IPS-18a (cell line): ENCODE data around the gene UTP15.

ENCODE experiments used
- H3K27ac ChIP-seq: one replicate; pipeline ENCODE4 v1.5.1; 2013; ENCODE audit warnings: low read length
- H3K27me3 ChIP-seq: one replicate; pipeline ENCODE4 v1.6.1; 2013; ENCODE audit warnings: mild to moderate bottlenecking, low read length; ENCODE audit not compliant: control insufficient read depth, insufficient read depth
- H3K36me3 ChIP-seq: one replicate; pipeline ENCODE4 v1.6.1; 2013; ENCODE audit warnings: low read depth, low read length; ENCODE audit not compliant: control insufficient read depth
- H3K4me1 ChIP-seq: one replicate; pipeline ENCODE4 v1.6.1; 2013; ENCODE audit warnings: low read depth, low read length; ENCODE audit not compliant: control insufficient read depth
- H3K4me3 ChIP-seq: one replicate; pipeline ENCODE4 v1.5.1; 2013; ENCODE audit warnings: low read length
- H3K9ac ChIP-seq: one replicate; pipeline ENCODE4 v1.6.1; 2013; ENCODE audit warnings: mild to moderate bottlenecking, low read length, moderate library complexity
- H3K9me3 ChIP-seq: one replicate; pipeline ENCODE4 v1.6.1; 2013; ENCODE audit warnings: low read depth, low read length; ENCODE audit not compliant: control insufficient read depth

The UTP15 gene

DNA sequence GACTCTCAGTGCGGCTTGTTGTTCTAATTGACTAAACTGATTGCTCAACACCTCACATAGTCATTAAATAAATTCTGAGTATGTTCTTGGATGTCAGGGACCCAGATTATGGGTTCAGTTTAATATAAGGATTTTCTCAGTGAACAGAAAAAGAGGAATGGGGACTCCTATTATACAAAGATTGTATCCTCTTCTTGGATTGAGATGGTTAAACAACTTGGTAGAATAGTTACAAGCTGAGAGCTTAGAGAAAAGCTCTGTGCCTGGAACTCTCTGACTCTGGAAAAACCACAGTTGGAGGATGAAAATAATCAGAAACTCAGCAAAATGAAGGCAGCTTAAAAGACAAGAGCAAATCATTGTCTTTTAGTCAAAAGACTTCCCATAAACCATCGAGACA, 30.6 kb upstream of the UTP15 start:
- Histone ChIP-seq H3K9ac (no peak overlapping the region), H3K9me3 (peaks cover 5% of the 10 kb centered on the region), H3K4me1 (no peaks in the 10 kb centered on the region), H3K36me3 (no peaks in the 10 kb centered on the region), H3K27me3 (no peaks in the 10 kb centered on the region), H3K27ac (no peak overlapping the region), H3K4me3 (no peak overlapping the region)

DNA sequence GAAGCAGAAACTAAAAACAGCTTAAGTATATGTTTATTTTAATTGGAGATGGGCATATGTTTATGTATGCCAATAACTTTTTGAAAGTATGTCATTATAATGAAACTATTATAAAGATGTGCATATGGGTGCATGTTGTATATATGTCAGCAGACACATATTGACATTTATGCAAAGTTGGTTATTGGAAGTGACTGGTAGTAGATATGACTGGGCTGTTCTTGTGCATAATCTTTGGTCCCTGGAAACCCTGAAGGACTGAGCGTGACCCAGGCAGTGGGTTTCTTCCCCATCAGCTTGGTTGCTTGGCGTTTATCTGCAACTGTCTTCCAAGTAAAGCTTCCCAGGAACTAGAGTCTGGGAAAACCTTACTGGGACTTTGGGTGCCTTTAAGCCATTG, 25.8 kb upstream of the UTP15 start:
- H3K9me3 ChIP-seq: no peaks in the 10 kb centered on the region
- H3K9ac ChIP-seq: no peak overlapping the region
- H3K27me3 ChIP-seq: no peaks in the 10 kb centered on the region
- no peaks in the 10 kb centered on the region for H3K36me3 ChIP-seq
- H3K4me3 ChIP-seq: no peak overlapping the region
- no peaks in the 10 kb centered on the region for H3K4me1 ChIP-seq
- H3K27ac ChIP-seq: no peak overlapping the region

DNA sequence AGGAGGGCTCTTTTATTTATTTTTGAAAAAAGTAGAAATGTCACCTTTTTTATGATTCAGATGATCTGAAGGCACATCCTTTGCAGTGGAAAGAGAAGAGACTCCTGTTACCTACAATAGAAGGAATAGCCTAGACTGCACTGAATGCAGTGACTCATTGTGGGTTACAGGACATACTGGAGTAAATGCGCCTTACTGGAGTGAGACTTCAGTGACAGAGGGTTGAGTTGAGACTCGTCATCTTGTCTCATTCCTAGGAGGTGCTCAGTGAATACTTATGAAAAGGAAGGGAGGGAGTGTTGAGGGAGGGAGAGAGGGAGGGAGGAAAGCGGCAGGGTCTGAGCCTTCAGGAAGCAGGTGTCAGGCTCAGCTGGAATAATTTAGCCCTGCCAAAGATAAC, 25.4 kb upstream of the UTP15 start:
- H3K27ac ChIP-seq: no peak overlapping the region

DNA sequence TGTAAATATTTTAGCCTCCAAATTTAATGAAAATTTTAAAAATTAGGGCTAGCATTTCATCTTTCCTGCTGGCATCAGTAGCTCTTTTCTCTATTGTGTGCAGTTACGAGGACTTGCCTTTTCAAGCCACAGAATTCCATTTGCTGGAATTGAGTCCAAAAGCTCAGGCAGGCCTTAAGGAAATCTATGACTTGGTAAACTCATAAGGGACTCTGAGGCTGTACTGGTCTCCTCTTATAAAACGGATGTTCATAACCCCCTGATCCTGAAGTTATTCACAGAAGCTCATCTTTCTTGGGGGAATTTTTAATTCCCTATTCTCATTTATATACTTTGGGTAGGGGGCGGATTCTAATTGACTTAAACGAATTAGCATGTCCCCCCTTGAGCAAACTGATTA, 23.5 kb upstream of the UTP15 start:
- Histone ChIP-seq H3K27me3 (no peaks in the 10 kb centered on the region), H3K9ac (no peak overlapping the region), H3K4me3 (no peak overlapping the region), H3K36me3 (no peaks in the 10 kb centered on the region), H3K27ac (no peak overlapping the region), H3K9me3 (no peaks in the 10 kb centered on the region), H3K4me1 (no peaks in the 10 kb centered on the region)

More for the DNA sequence above, 25.4 kb upstream of the UTP15 start:
- Histone ChIP-seq H3K27me3 (no peaks in the 10 kb centered on the region), H3K36me3 (no peaks in the 10 kb centered on the region), H3K9ac (no peak overlapping the region), H3K4me3 (no peak overlapping the region), H3K4me1 (no peaks in the 10 kb centered on the region), H3K9me3 (no peaks in the 10 kb centered on the region)

DNA sequence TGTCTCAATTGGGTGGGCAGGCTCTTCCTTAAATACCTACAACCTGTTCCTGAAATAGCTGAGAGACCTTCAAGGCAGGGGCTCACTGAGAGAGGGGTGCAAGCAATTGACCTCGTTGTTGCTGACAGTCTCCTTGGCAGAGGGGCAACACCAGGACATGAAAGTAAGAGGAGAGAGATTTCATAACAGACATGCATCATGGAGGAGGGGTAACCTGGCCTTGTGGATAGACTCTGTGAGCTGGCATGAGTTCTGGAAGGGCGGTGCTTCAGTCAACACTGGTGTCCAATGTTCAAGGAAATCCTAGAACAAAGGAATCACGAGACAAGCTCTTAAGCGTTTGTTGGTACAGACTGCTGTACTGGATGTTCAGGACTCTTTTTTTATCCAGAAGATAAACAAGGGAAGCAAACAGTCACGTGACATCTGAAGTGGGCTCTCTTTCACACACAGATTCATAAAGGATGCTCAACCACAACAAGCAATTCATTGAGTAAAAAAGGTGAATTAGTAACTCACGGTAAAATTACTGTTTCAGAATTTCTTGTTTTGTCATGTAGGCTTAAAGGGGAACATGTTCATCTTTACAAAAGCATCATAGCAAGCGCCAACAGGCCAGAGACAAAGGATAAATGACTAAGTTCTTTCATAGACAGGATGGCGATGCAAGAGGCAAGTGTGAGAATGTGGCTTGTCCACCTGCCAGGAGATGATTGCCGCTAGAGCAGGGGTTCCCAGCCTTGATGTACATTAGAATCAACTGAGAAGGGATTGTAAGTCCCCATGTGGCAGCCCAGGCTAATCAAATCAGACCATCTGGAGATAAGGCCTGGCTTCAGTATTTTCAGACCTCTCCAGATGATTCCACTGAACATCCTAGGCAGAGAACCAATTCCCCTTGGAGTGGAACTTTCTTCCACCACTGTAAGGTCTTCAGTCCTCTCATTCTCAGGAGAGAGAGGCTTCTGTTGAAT, 20.8 kb upstream of the UTP15 start:
- H3K4me3 ChIP-seq: no peak overlapping the region
- no peaks in the 10 kb centered on the region for H3K9me3 ChIP-seq
- no peaks in the 10 kb centered on the region for H3K36me3 ChIP-seq
- no peak overlapping the region for H3K27ac ChIP-seq
- H3K27me3 ChIP-seq: no peaks in the 10 kb centered on the region
- no peaks in the 10 kb centered on the region for H3K4me1 ChIP-seq
- H3K9ac ChIP-seq: no peak overlapping the region

DNA sequence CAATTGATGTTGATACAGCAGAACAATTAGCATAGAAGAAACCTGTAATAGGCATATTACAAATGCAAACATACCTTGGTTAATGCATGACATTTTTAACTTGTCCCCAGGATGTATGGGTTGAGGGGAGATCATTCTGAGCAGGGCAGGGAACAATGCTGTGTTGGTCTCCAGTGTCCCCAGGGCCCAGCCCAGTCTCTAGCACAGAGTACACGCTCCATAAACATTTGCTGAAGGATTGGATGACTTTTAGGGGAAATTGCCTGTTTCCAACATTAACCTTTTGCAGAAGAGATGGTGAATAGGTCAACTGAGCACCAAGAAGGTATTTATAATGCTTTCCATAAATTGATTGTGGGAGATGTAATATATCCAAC, 20.2 kb upstream of the UTP15 start:
- Histone ChIP-seq H3K9ac (no peak overlapping the region), H3K4me3 (no peak overlapping the region), H3K27me3 (no peaks in the 10 kb centered on the region), H3K27ac (no peak overlapping the region), H3K4me1 (no peaks in the 10 kb centered on the region), H3K9me3 (no peaks in the 10 kb centered on the region), H3K36me3 (no peaks in the 10 kb centered on the region)

DNA sequence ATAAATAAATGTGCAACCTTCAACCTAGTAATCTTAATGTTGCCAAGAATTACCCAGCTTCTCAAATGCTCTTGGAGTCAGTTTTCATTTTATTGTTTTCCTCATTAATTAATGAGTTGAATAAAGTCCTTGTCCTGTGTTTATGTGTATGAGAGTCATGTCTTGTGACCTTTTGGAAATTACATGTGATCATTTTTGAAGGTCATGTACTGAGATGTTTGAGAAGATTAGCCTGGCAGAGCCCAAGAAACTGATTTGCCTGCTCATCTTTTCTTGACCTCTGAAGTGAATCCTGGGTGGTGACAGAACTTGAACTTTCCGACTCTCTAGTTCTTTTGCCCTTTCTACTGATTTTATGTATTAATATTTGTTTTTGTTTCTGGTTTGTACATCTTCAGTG, 15.5 kb upstream of the UTP15 start:
- Histone ChIP-seq H3K36me3 (peaks cover 4% of the 10 kb centered on the region), H3K9me3 (no peaks in the 10 kb centered on the region), H3K27me3 (no peaks in the 10 kb centered on the region), H3K27ac (no peak overlapping the region), H3K4me1 (no peaks in the 10 kb centered on the region), H3K4me3 (no peak overlapping the region), H3K9ac (no peak overlapping the region)

DNA sequence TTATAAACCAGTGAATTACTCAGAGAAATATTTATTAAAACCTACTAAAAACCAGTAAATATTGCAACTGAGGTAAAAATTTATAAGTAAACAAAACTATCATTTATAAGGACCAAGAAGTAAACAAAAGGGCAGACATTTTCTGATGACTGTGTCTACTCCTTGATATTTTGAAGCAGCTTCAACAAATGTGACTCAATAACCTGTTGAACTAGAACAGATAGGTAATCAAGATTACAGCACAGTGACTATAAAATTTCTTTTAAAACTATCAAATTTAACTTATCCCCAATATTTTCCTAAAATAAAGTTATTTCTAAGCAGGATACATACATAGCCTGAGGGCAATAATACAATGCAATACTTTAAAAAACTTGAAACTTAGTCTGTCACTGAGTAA, 12.9 kb upstream of the UTP15 start:
- Histone ChIP-seq H3K9ac (no peak overlapping the region), H3K4me1 (no peaks in the 10 kb centered on the region), H3K36me3 (peaks cover 4% of the 10 kb centered on the region), H3K9me3 (no peaks in the 10 kb centered on the region), H3K27me3 (no peaks in the 10 kb centered on the region), H3K4me3 (no peak overlapping the region), H3K27ac (no peak overlapping the region)

DNA sequence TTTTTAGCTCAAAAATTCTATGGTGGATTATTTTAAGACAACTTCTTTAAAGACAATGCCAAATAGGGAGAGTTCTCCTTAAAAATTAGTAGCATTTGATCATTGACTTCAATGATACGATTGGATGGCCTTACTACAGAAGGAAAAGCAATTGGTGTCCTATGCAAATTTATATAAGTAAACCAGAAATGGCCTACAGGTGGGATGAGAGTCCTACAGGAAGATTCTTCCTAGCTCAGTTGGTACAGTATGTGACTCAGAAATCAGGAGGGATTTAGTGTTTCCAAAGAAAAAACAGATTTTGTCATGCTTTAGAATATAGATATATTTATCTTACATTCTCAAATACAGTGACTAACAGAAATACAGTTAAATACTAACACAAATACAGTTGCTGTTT, 6.6 kb upstream of the UTP15 start:
- Histone ChIP-seq H3K27ac (no peak overlapping the region), H3K4me3 (no peak overlapping the region), H3K4me1 (no peaks in the 10 kb centered on the region), H3K36me3 (peaks cover 7% of the 10 kb centered on the region), H3K9ac (no peak overlapping the region), H3K27me3 (no peaks in the 10 kb centered on the region), H3K9me3 (no peaks in the 10 kb centered on the region)

DNA sequence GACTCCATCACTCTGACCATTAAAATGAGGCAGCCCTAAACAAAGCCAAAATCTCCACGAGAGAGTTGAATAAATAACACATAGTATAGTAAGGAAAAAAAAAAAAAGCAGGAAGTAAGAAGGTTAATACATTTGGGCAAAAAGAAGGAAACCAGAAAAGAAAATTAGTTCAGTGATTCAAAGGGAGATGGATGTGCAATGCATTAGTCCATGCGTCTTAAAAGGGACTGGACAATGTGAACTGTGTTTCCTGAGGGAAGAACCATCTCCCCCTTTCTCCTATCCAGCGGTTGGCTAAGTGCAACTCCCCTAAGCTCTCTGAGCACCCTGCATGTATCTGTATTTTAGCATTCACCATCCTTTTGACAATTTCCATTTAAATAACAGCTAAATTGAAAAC, 1.5 kb upstream of the UTP15 start:
- Histone ChIP-seq H3K4me1 (peaks cover 3% of the 10 kb centered on the region), H3K36me3 (peaks cover 13% of the 10 kb centered on the region), H3K9ac (no peak overlapping the region), H3K27me3 (no peaks in the 10 kb centered on the region), H3K27ac (no peak overlapping the region), H3K9me3 (no peaks in the 10 kb centered on the region), H3K4me3 (peak overlapping the region; percentile 98)

DNA sequence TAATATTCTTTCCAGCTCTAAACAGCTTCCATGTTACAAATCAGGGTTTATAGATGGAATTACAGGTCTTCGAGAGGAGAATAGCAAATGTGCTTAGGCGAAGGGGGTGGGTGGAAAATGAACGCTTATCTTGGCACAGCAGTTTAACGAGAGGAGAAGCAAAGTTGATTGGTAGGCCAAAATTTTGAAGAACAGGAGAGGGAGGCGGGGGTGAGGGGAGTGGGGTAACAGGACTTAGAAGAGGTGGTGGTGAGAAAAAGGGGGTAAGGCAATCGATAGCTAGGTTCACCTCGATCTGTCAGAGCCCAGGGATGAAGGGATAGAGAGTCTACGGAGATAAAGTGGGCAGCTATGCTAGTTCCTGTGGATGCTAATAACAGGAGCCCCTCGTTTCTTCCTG, 868 bp upstream of the UTP15 start:
- peaks cover 3% of the 10 kb centered on the region for H3K4me1 ChIP-seq
- no peaks in the 10 kb centered on the region for H3K9me3 ChIP-seq
- H3K36me3 ChIP-seq: peaks cover 19% of the 10 kb centered on the region
- no peak overlapping the region for H3K27ac ChIP-seq
- H3K9ac ChIP-seq: peak overlapping the region; percentile 96
- H3K27me3 ChIP-seq: no peaks in the 10 kb centered on the region
- H3K4me3 ChIP-seq: peak overlapping the region; percentile 98

DNA sequence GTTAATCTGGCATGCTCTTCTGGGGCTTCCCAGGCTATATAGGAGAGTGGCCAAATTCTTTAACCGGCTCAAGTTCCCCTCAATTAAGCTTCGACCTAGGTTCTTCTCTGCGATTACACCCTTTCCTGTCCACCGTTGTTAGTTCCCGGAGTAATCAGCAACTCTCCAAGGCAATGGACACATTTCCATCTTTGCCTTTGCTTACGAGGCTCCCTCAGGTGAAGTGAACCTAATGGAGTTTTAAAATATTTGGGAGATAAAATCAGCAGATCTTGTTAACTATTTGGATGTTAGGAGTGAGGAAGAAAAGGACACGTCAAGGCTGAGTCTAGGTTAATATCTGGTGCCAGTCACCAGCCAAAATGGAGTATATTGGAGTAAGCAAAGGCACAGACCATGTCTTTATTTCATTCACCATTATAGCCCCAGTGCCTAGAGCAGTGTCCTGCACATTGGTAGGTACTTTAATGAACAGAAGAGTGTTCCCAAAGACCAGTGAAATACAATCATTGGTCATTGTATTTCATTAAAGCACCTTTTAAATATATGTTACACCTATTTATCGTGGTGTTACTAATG, 515 bp downstream of the UTP15 start:
- H3K4me1 ChIP-seq: peaks cover 3% of the 10 kb centered on the region
- peak overlapping the region; percentile 83 for H3K27ac ChIP-seq
- H3K9me3 ChIP-seq: no peaks in the 10 kb centered on the region
- H3K4me3 ChIP-seq: peak overlapping the region; percentile 98
- peak overlapping the region; percentile 96 for H3K9ac ChIP-seq
- H3K27me3 ChIP-seq: no peaks in the 10 kb centered on the region
- H3K36me3 ChIP-seq: peaks cover 21% of the 10 kb centered on the region
